IMR-90 (cell line): ENCODE results near the gene CTNNA2. TPM values are rescaled to one million over a fixed set of nuclear protein-coding genes. Genes with fewer than 3 reads are reported as not detected.

Source experiments
- ATAC-seq: fragments of 200-7000 bp; cut with Tn5 transposase; 2 replicates; pipeline ENCODE4 v1.9.1; 2020; ENCODE audit warnings: low read depth, mild to moderate bottlenecking, moderate library complexity
- BruUV-seq: library from RNA; stranded (reverse); fragments of 400-500 nt; replicated peaks from 2 replicates; lab custom pipeline; 2021; lab: Mats Ljungman, UMichigan
- CTCF ChIA-PET: fragments of 300-600 bp; formaldehyde crosslinking; extraction: SDS; loops from one replicate; lab custom pipeline; 2021; ENCODE audit warnings: antibody characterized with exemption; lab: Yijun Ruan, JAX
- POLR2A ChIA-PET: fragments of 300-600 bp; sonication (Branson Sonifier 250); formaldehyde crosslinking; loops from one replicate; lab custom pipeline; 2022; ENCODE audit warnings: antibody characterized with exemption; ENCODE audit not compliant: unreplicated experiment; lab: Charles Lee
- DNase-seq: peaks from one replicate; pipeline ENCODE4 v3.0.0; 2013
- H2AFZ ChIP-seq: replicated peaks from 2 replicates; pipeline ENCODE3; 2013; ENCODE audit warnings: low read length, mild to moderate bottlenecking; ENCODE audit not compliant: poor library complexity
- H2AK5ac ChIP-seq: 2 replicates; pipeline ENCODE4 v1.6.1; 2013; ENCODE audit warnings: low read depth, low read length, inconsistent platforms
- H2AK9ac ChIP-seq: replicated peaks from 2 replicates; pipeline ENCODE3; 2013; ENCODE audit warnings: mild to moderate bottlenecking, low read depth, low read length, moderate library complexity; ENCODE audit not compliant: poor library complexity
- H2BK120ac ChIP-seq: 2 replicates; pipeline ENCODE4 v1.6.1; 2013; ENCODE audit warnings: low read depth, low read length, inconsistent platforms
- H2BK15ac ChIP-seq: 3 replicates; pipeline ENCODE4 v1.6.1; 2013; ENCODE audit warnings: low read depth, low read length, inconsistent platforms
- H2BK20ac ChIP-seq: 2 replicates; pipeline ENCODE4 v1.6.1; 2013; ENCODE audit warnings: low read depth, mild to moderate bottlenecking, inconsistent platforms, low read length, moderate library complexity
- H2BK5ac ChIP-seq: 2 replicates; pipeline ENCODE4 v1.6.1; 2013; ENCODE audit warnings: mild to moderate bottlenecking, low read depth, low read length, inconsistent platforms; ENCODE audit not compliant: poor library complexity, severe bottlenecking
- H3K14ac ChIP-seq: replicated peaks from 2 replicates; pipeline ENCODE4 v1.6.1; 2013; ENCODE audit warnings: low read depth, low read length, inconsistent platforms
- H3K18ac ChIP-seq: 2 replicates; pipeline ENCODE4 v1.6.1; 2013; ENCODE audit warnings: low read depth, low read length, control low read depth
- H3K23ac ChIP-seq: 2 replicates; pipeline ENCODE4 v1.6.1; 2013; ENCODE audit warnings: low read depth, low read length, inconsistent platforms
- H3K27ac ChIP-seq: 2 replicates; pipeline ENCODE4 v1.5.1; 2013; ENCODE audit warnings: mild to moderate bottlenecking, control low read depth, low read length; ENCODE audit not compliant: insufficient read depth
- H3K27me3 ChIP-seq: 2 replicates; pipeline ENCODE4 v1.6.1; 2013; ENCODE audit warnings: low read length; ENCODE audit not compliant: control insufficient read depth, insufficient read depth
- H3K36me3 ChIP-seq: 2 replicates; pipeline ENCODE4 v1.6.1; 2013; ENCODE audit warnings: low read length, mixed read lengths; ENCODE audit not compliant: control insufficient read depth, insufficient read depth
- H3K4ac ChIP-seq: 2 replicates; pipeline ENCODE4 v1.6.1; 2013; ENCODE audit warnings: low read depth, low read length, inconsistent platforms
- H3K4me1 ChIP-seq: 2 replicates; pipeline ENCODE4 v1.6.1; 2013; ENCODE audit warnings: low read length, mixed read lengths; ENCODE audit not compliant: control insufficient read depth, insufficient read depth
- H3K4me2 ChIP-seq: 2 replicates; pipeline ENCODE4 v1.6.1; 2013; ENCODE audit warnings: low read depth, mild to moderate bottlenecking, control low read depth, low read length, moderate library complexity
- H3K4me3 ChIP-seq: 2 replicates; pipeline ENCODE4 v1.5.1; 2013; ENCODE audit warnings: low read depth, mild to moderate bottlenecking, control low read depth, low read length, moderate library complexity; ENCODE audit not compliant: insufficient read depth
- H3K56ac ChIP-seq: 2 replicates; pipeline ENCODE4 v1.6.1; 2013; ENCODE audit warnings: low read length, inconsistent platforms; ENCODE audit not compliant: insufficient read depth; ENCODE audit errors: extremely low read depth
- H3K79me1 ChIP-seq, 2 experiments: 2 replicates each; pipeline ENCODE4 v1.6.1; 2013; ENCODE audit warnings: low read length in 2 of 2, inconsistent platforms in 1 of 2, low read depth in 1 of 2
- H3K9ac ChIP-seq: 2 replicates; pipeline ENCODE4 v1.6.1; 2013; ENCODE audit warnings: low read depth, low read length, control low read depth
- H3K9me1 ChIP-seq: 2 replicates; pipeline ENCODE4 v1.6.1; 2013; ENCODE audit warnings: low read length, inconsistent platforms; ENCODE audit not compliant: insufficient read depth
- H3K9me3 ChIP-seq: 2 replicates; pipeline ENCODE4 v1.6.1; 2013; ENCODE audit warnings: low read length; ENCODE audit not compliant: control insufficient read depth, insufficient read depth
- H4K20me1 ChIP-seq: 2 replicates; pipeline ENCODE4 v1.6.1; 2013; ENCODE audit warnings: low read length, inconsistent platforms; ENCODE audit not compliant: insufficient read depth
- H4K5ac ChIP-seq: 2 replicates; pipeline ENCODE4 v1.6.1; 2013; ENCODE audit warnings: mild to moderate bottlenecking, low read depth, low read length, control low read depth
- H4K8ac ChIP-seq, 2 experiments: 2 replicates each; pipeline ENCODE4 v1.6.1; 2013; ENCODE audit warnings: low read depth in 2 of 2, low read length in 2 of 2, control low read depth in 1 of 2, inconsistent platforms in 1 of 2
- H4K91ac ChIP-seq: 2 replicates; pipeline ENCODE4 v1.6.1; 2013; ENCODE audit warnings: low read depth, low read length, inconsistent platforms; ENCODE audit not compliant: insufficient read depth
- BHLHE40 ChIP-seq: fragments of 150-350 bp; IDR thresholded peaks from 2 replicates; pipeline ENCODE4 v1.6.1; 2016; ENCODE audit warnings: mild to moderate bottlenecking, low read depth, low read length
- CEBPB ChIP-seq: IDR thresholded peaks from 2 replicates; pipeline ENCODE4 v1.6.1; 2012; ENCODE audit warnings: low read depth, low read length, improper control_type of control experiment
- CHD1 ChIP-seq: IDR thresholded peaks from 2 replicates; pipeline ENCODE4 v1.6.1; 2012; ENCODE audit warnings: low read depth, low read length, improper control_type of control experiment
- CTCF ChIP-seq: conservative IDR thresholded peaks from 2 replicates; pipeline ENCODE4 v1.5.1; 2012; ENCODE audit warnings: mild to moderate bottlenecking, low read depth, low read length, improper control_type of control experiment
- ELK1 ChIP-seq: fragments of 150-350 bp; IDR thresholded peaks from 2 replicates; pipeline ENCODE4 v1.6.1; 2016; ENCODE audit warnings: low read depth, mild to moderate bottlenecking, low read length, moderate library complexity, borderline replicate concordance
- FOS ChIP-seq: fragments of 150-350 bp; IDR thresholded peaks from 2 replicates; pipeline ENCODE4 v1.6.1; 2016; ENCODE audit warnings: low read depth, low read length
- MAFK ChIP-seq: IDR thresholded peaks from 2 replicates; pipeline ENCODE4 v1.6.1; 2012; ENCODE audit warnings: low read depth, low read length, improper control_type of control experiment
- MAZ ChIP-seq: IDR thresholded peaks from 2 replicates; pipeline ENCODE4 v1.6.1; 2012; ENCODE audit warnings: low read depth, mild to moderate bottlenecking, low read length, improper control_type of control experiment, moderate library complexity, borderline replicate concordance
- MXI1 ChIP-seq: IDR thresholded peaks from 2 replicates; pipeline ENCODE4 v1.6.1; 2012; ENCODE audit warnings: low read depth, mild to moderate bottlenecking, low read length, moderate library complexity, borderline replicate concordance
- POLR2A ChIP-seq: IDR thresholded peaks from 2 replicates; pipeline ENCODE4 v1.6.1; 2012; ENCODE audit warnings: mild to moderate bottlenecking, low read depth, low read length
- RAD21 ChIP-seq: IDR thresholded peaks from 2 replicates; pipeline ENCODE4 v1.6.1; 2012; ENCODE audit warnings: low read length, improper control_type of control experiment
- RCOR1 ChIP-seq: IDR thresholded peaks from 2 replicates; pipeline ENCODE4 v1.6.1; 2012; ENCODE audit warnings: mild to moderate bottlenecking, low read length, improper control_type of control experiment; ENCODE audit not compliant: insufficient replicate concordance
- RFX5 ChIP-seq: IDR thresholded peaks from 2 replicates; pipeline ENCODE4 v1.8.0; 2012; ENCODE audit warnings: low read depth, mild to moderate bottlenecking, low read length, moderate library complexity
- USF2 ChIP-seq: fragments of 150-350 bp; IDR thresholded peaks from 2 replicates; pipeline ENCODE4 v1.6.1; 2017; ENCODE audit warnings: mild to moderate bottlenecking, antibody characterized with exemption, low read length, low read depth
- WGBS, 2 experiments: methylation state at CpG; one replicate each; pipeline versions ENCODE4 v1.1.5 to v1.1.7; 2013; ENCODE audit warnings: missing lambda C conversion rate in 2 of 2; ENCODE audit not compliant: insufficient read length in 1 of 2; ENCODE audit errors: extremely low coverage in 2 of 2; 5-methylcytosine and 5-hydroxymethylcytosine counted together
- dilution Hi-C: fragments of 300-500 bp; cut with HindIII; formaldehyde crosslinking; loops from one replicate; pipeline ENCODE4 v1.14.3; 2018; ENCODE audit warnings: low sequenced_read_pairs; ENCODE audit not compliant: unreplicated experiment
- in situ Hi-C: fragments of 300-500 bp; cut with MboI; formaldehyde crosslinking; loops from 3 replicates; pipeline ENCODE4 v1.14.3; 2019; ENCODE audit warnings: low sequenced_read_pairs, inconsistent platforms, mixed read lengths
- intact Hi-C: fragments of 100-400 bp; cut with micrococcal nuclease; formaldehyde crosslinking; loops from 2 replicates; pipeline ENCODE4 v1.10.0; 2022
- polyA plus RNA-seq, 3 experiments: library from polyadenylated mRNA; depleted of rRNA; stranded (reverse); fragments of >200 nt; gene quantifications; 2 replicates each; pipeline ENCODE4 v1.2.3, GENCODE V29; 2012; ENCODE audit warnings: low replicate concordance in 1 of 3
- total RNA-seq: library from RNA; depleted of rRNA; stranded (reverse); fragments of >200 nt; gene quantifications from 2 replicates; pipeline ENCODE4 v1.2.3, GENCODE V29; 2012

The CTNNA2 gene
- total and polyA plus RNA-seq, 2 of the 4 experiments (the other 2 are of a cell fraction): not detected

- no peak overlapping the region for H4K5ac ChIP-seq
- no peak overlapping the region for H3K23ac ChIP-seq
- no peak overlapping the region for H3K4me3 ChIP-seq
- H4K8ac ChIP-seq: no peak overlapping the region
- in situ Hi-C loops: no loop called here
- DNase-seq: no peak
- H2BK20ac ChIP-seq: no peak overlapping the region
- intact Hi-C loops: no loop called here
- ATAC-seq: no peak
- no peak overlapping the region for H2BK120ac ChIP-seq
- no peak overlapping the region for H3K4ac ChIP-seq
- H3K4me1 ChIP-seq: no peaks in the 10 kb centered on the region
- TF ChIP-seq USF2 (no peak), POLR2A (no peak), RAD21 (no peak), CTCF (no peak), ELK1 (no peak), FOS (no peak), CEBPB (no peak), BHLHE40 (no peak), RFX5 (no peak), RCOR1 (no peak), MAZ (no peak), MAFK (no peak), MXI1 (no peak), CHD1 (no peak)
- H3K27me3 ChIP-seq: no peaks in the 10 kb centered on the region
- no peak overlapping the region for H2BK5ac ChIP-seq
- H3K14ac ChIP-seq: no peak overlapping the region
- ChIA-PET CTCF (no interaction called here), POLR2A (interaction anchor here (0.6 kb wide), 1 partner anchor 135 kb away, joined by 3 read pairs; no protein-coding TSS in a partner anchor)
- no CpG with 5 or more reads among the region's 6 CpGs for WGBS, 2 experiments
- H3K56ac ChIP-seq: no peak overlapping the region
- no peaks in the 10 kb centered on the region for H4K20me1 ChIP-seq
- no TSS peak for BruUV-seq
- no peak overlapping the region for H3K27ac ChIP-seq
- H3K9me1 ChIP-seq: no peaks in the 10 kb centered on the region
- no peak overlapping the region for H3K18ac ChIP-seq
- dilution Hi-C loops: no loop called here
- no peaks in the 10 kb centered on the region for H3K79me1 ChIP-seq
- H3K9ac ChIP-seq: no peak overlapping the region
- H4K91ac ChIP-seq: no peak overlapping the region
- H3K36me3 ChIP-seq: no peaks in the 10 kb centered on the region
- H2AK5ac ChIP-seq: no peak overlapping the region
- no peak overlapping the region for H3K4me2 ChIP-seq
- H2AK9ac ChIP-seq: no peak overlapping the region
- H2BK15ac ChIP-seq: no peak overlapping the region
- no peak overlapping the region for H2AFZ ChIP-seq
- 0 out of 2 replicates have a peak, but pooled peaks cover 1% of the 10 kb centered on the region for H3K9me3 ChIP-seq
These were observed 67.3 kb downstream of the CTNNA2 start for GRCh38 chr2:79580175-79580574.
